Measurements from ENCODE around the gene ANXA8.

GRCh38 chr10:47435081-47435480 lies 48.8 kb downstream of the ANXA8 start:
- TF ChIP-seq CTCF (IDR thresholded peaks at IDR 0.05) (no peak), POLR2A (IDR thresholded peaks at IDR 0.05) (no peak)
